D721Med (cell line): ENCODE measurements around the gene CD96.
A peak's percentile ranks its signal among the peaks of the same experiment; 100 is the strongest.

Experiments
- DNase-seq: peaks from one replicate; pipeline ENCODE4 v3.0.0; 2011; ENCODE audit warnings: low spot score; ENCODE audit not compliant: insufficient read length
- FAIRE-seq: peaks from 2 replicates; lab custom pipeline; 2011; peaks lifted over from hg19 to GRCh38; lab: Jason Lieb, UNC
- CTCF ChIP-seq: IDR thresholded peaks from 2 replicates; pipeline ENCODE4 v1.5.1; 2012; ENCODE audit warnings: mild to moderate bottlenecking, control low read depth; ENCODE audit not compliant: insufficient read depth; ENCODE audit errors: missing control alignments

Gene CD96

GRCh38 chr3:111636366-111636885 lies 94.4 kb downstream of the CD96 start:
- no peak for TF ChIP-seq CTCF
- DNase-seq (no peak), FAIRE-seq (no peak)

- DNase-seq (no peak), FAIRE-seq (no peak)
- no peak for TF ChIP-seq CTCF
These were observed 97.3 kb downstream of the CD96 start for GRCh38 chr3:111639316-111639715.

- no peak for TF ChIP-seq CTCF
- no peak for DNase-seq
- no peak for FAIRE-seq
These were observed 107.1 kb downstream of the CD96 start for GRCh38 chr3:111648991-111649579.

GRCh38 chr3:111650378-111651275 lies 108.6 kb downstream of the CD96 start:
- no peak for DNase-seq
- TF ChIP-seq CTCF, result no peak
- FAIRE-seq, result peak; percentile 69

- FAIRE-seq (no peak), DNase-seq (no peak)
- no peak for TF ChIP-seq CTCF
These were observed 110.6 kb downstream of the CD96 start for GRCh38 chr3:111652492-111653180.

GRCh38 chr3:111653766-111654165 lies 111.8 kb downstream of the CD96 start:
- no peak for TF ChIP-seq CTCF
- no peak for FAIRE-seq
- no peak for DNase-seq
